Endothelial cell of umbilical vein (primary cell): ENCODE results near the gene PARP1. TPM values are rescaled to one million over a fixed set of nuclear protein-coding genes. Genes with fewer than 3 reads are reported as not detected.

Source experiments
- BruUV-seq: library from RNA; stranded (reverse); fragments of 400-500 nt; replicated peaks from 2 replicates; lab custom pipeline; 2021; lab: Mats Ljungman, UMichigan
- CTCF ChIA-PET: fragments of 300-600, 350-600 bp; sonication (Branson Sonifier 250); formaldehyde crosslinking; loops from one replicate; lab custom pipeline; 2021; ENCODE audit warnings: antibody characterized with exemption, inconsistent platforms; lab: Charles Lee
- POLR2A ChIA-PET: fragments of 300-600, 350-600 bp; sonication (Branson Sonifier 250); formaldehyde crosslinking; loops from one replicate; lab custom pipeline; 2021; ENCODE audit warnings: antibody characterized with exemption, inconsistent platforms; lab: Charles Lee
- DNase-seq: peaks from one replicate; pipeline ENCODE4 v3.0.0-alpha.2; 2011; ENCODE audit warnings: low read depth, low spot score
- FAIRE-seq: peaks from 2 replicates; lab custom pipeline; 2011; peaks lifted over from hg19 to GRCh38; lab: Jason Lieb, UNC
- H2AFZ ChIP-seq: 2 replicates; pipeline ENCODE4 v1.6.0; 2012; ENCODE audit warnings: low read depth, low read length, control low read depth, inconsistent platforms
- H3K27ac ChIP-seq: 2 replicates; pipeline ENCODE4 v1.5.1; 2011; ENCODE audit warnings: low read depth, mild to moderate bottlenecking, control low read depth, low read length, moderate library complexity; ENCODE audit not compliant: insufficient read depth
- H3K27me3 ChIP-seq, 2 experiments: 2 replicates each; pipeline versions ENCODE4 v1.6.0 to v1.6.1; 2011; ENCODE audit warnings: low read length in 2 of 2, mixed read lengths in 1 of 2; ENCODE audit not compliant: control insufficient read depth in 2 of 2, insufficient read depth in 2 of 2
- H3K36me3 ChIP-seq, 2 experiments: 2 replicates in 1 of 2; 3 replicates in 1 of 2; pipeline ENCODE4 v1.5.1; 2011; ENCODE audit warnings: low read length in 2 of 2, mild to moderate bottlenecking in 1 of 2, moderate library complexity in 1 of 2; ENCODE audit not compliant: control insufficient read depth in 2 of 2, insufficient read depth in 2 of 2; ENCODE audit errors: extremely low read depth in 1 of 2
- H3K4me1 ChIP-seq: 3 replicates; pipeline ENCODE4 v1.5.1; 2011; ENCODE audit warnings: mild to moderate bottlenecking, low read length; ENCODE audit not compliant: control insufficient read depth, insufficient read depth; ENCODE audit errors: extremely low read depth
- H3K4me2 ChIP-seq: 2 replicates; pipeline ENCODE4 v1.6.1; 2011; ENCODE audit warnings: low read length, control low read depth, mixed read lengths; ENCODE audit not compliant: insufficient read depth
- H3K4me3 ChIP-seq, 3 experiments: fragments of 200-600 bp in 1 of 3; sonication (generic), shearing (Covaris generic) in 1 of 3; replicated peaks in 1 of 3; 2 replicates each; pipeline ENCODE4 v1.5.1; 2011 to 2016; ENCODE audit warnings: control low read depth in 3 of 3, low read length in 3 of 3, mild to moderate bottlenecking in 2 of 3, inconsistent platforms in 1 of 3, low read depth in 1 of 3, moderate library complexity in 1 of 3; ENCODE audit not compliant: insufficient read depth in 1 of 3
- H3K79me2 ChIP-seq: 2 replicates; pipeline ENCODE4 v1.6.0; 2012; ENCODE audit warnings: low read length, inconsistent platforms; ENCODE audit not compliant: control insufficient read depth, insufficient read depth
- H3K9ac ChIP-seq: replicated peaks from 2 replicates; pipeline ENCODE3; 2011; ENCODE audit warnings: low read length, control low read depth; ENCODE audit not compliant: insufficient read depth; ENCODE audit errors: extremely low read depth
- H3K9me1 ChIP-seq: replicated peaks from 3 replicates; pipeline ENCODE4 v1.6.0; 2011; ENCODE audit warnings: mild to moderate bottlenecking, low read length; ENCODE audit not compliant: control insufficient read depth, insufficient read depth; ENCODE audit errors: extremely low read depth
- H3K9me3 ChIP-seq: replicated peaks from 2 replicates; pipeline ENCODE4 v1.5.1; 2012; ENCODE audit warnings: low read length, inconsistent platforms; ENCODE audit not compliant: control insufficient read depth, insufficient read depth
- H4K20me1 ChIP-seq: replicated peaks from 2 replicates; pipeline ENCODE3; 2011; ENCODE audit warnings: mild to moderate bottlenecking, low read length; ENCODE audit not compliant: control insufficient read depth, insufficient read depth; ENCODE audit errors: extremely low read depth
- EZH2 ChIP-seq: IDR thresholded peaks from 2 replicates; pipeline ENCODE4 v1.6.1; 2012; ENCODE audit warnings: borderline replicate concordance, low read depth, mild to moderate bottlenecking, moderate library complexity, low read length, inconsistent platforms; ENCODE audit not compliant: severe bottlenecking
- FOS ChIP-seq: IDR thresholded peaks from 2 replicates; pipeline ENCODE4 v1.6.1; 2011; ENCODE audit warnings: mild to moderate bottlenecking, low read length, moderate library complexity, borderline replicate concordance; ENCODE audit not compliant: insufficient read depth
- GATA2 ChIP-seq: IDR thresholded peaks from 2 replicates; pipeline ENCODE4 v1.7.0; 2011; ENCODE audit warnings: low read depth, mild to moderate bottlenecking, moderate library complexity, mixed read lengths, low read length; ENCODE audit not compliant: insufficient read length, insufficient read depth
- JUN ChIP-seq: IDR thresholded peaks from 2 replicates; pipeline ENCODE4 v1.6.1; 2011; ENCODE audit warnings: borderline replicate concordance, low read depth; ENCODE audit not compliant: insufficient read length, insufficient read depth
- MYC ChIP-seq: IDR thresholded peaks from one replicate; pipeline ENCODE4 v1.6.1; 2011; ENCODE audit warnings: mild to moderate bottlenecking, low read depth, low read length
- POLR2A ChIP-seq: IDR thresholded peaks from 2 replicates; pipeline ENCODE4 v1.6.1; 2012; ENCODE audit warnings: low read depth, mild to moderate bottlenecking, control low read depth, low read length
- POLR2AphosphoS5 ChIP-seq: IDR thresholded peaks from 2 replicates; pipeline ENCODE4 v1.6.1; 2012; ENCODE audit warnings: low read depth, mild to moderate bottlenecking, control low read depth, low read length, moderate library complexity; ENCODE audit not compliant: insufficient read depth
- dilution Hi-C: fragments of 300-500 bp; cut with MboI; formaldehyde crosslinking; loops from one replicate; pipeline ENCODE4 v1.15.0; 2019; ENCODE audit warnings: low sequenced_read_pairs; ENCODE audit not compliant: extremely low pct_ligation_motif_present
- intact Hi-C: fragments of 100-400 bp; cut with micrococcal nuclease; formaldehyde crosslinking; loops from one replicate; pipeline ENCODE4 v1.10.0; 2022
- polyA plus RNA-seq, 4 experiments: library from polyadenylated mRNA; depleted of rRNA in 3 of 4; stranded (reverse) in 3 of 4; unstranded in 1 of 4; fragments of >200 nt; gene quantifications; 2 replicates each; pipeline versions ENCODE4 v1.2.1 to v1.2.3, GENCODE V29; 2011 to 2012; ENCODE audit warnings: missing spikeins in 1 of 4
- total RNA-seq: library from RNA; stranded (reverse); gene quantifications from 2 replicates; pipeline ENCODE4 v1.2.3, GENCODE V29; 2021
- TF ChIP-seq, protein P1 (sequence below), 2 donors: IDR thresholded peaks; 1 replicate in 1 of 2; 2 replicates in 1 of 2; pipeline ENCODE4 v1.5.1; 2011; ENCODE audit warnings: low read length in 2 of 2, mild to moderate bottlenecking in 2 of 2, moderate library complexity in 2 of 2, control low read depth in 1 of 2, inconsistent platforms in 1 of 2, low read depth in 1 of 2; ENCODE audit not compliant: insufficient read depth in 1 of 2; ENCODE audit errors: extremely low read depth in 1 of 2
- TF ChIP-seq, protein P2 (sequence below): IDR thresholded peaks from 2 replicates; pipeline ENCODE4 v1.6.1; 2011; ENCODE audit not compliant: insufficient read depth, insufficient read length

The PARP1 gene
- total and polyA plus RNA-seq, 2 donors (not counting 3 experiments of a cell fraction or from before 2014, with no cell fraction given): 136 to 160 TPM

DNA sequence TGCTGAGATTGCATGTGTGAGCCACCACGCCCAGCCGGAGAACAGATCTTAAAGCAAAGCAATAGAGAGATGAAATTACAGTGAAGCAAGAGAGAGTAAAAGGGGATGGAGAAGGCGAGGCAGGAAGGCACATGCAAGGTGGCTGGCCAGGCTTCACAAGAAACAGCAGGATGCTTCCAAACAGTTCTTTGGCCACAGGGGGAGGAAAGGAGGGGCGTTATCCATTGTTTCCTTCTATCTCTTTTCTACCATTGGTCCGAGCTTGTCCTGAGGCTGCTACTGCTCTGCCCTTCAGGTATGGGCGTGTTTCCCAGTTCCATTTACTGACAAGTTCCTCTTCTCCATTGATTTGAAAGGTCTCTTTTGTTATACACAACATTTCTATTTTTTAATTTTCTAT is 33.7 kb upstream of the PARP1 start:
- no peak overlapping the region for H3K4me3 ChIP-seq
- no TSS peak for BruUV-seq
- ChIA-PET CTCF (no interaction called here), POLR2A (no interaction called here)
- no peaks in the 10 kb centered on the region for H3K9me3 ChIP-seq
- no peak overlapping the region for H3K9ac ChIP-seq
- intact Hi-C loops: no loop called here
- dilution Hi-C loops: no loop called here
- no peak overlapping the region for H3K27ac ChIP-seq
- FAIRE-seq: no peak
- no peaks in the 10 kb centered on the region for H3K4me1 ChIP-seq
- no peaks in the 10 kb centered on the region for H3K36me3 ChIP-seq
- no peaks in the 10 kb centered on the region for H3K9me1 ChIP-seq
- TF ChIP-seq EZH2 (no peak), GATA2 (no peak), FOS (no peak), POLR2AphosphoS5 (no peak), JUN (no peak), MYC (no peak), POLR2A (no peak)
- TF ChIP-seq, protein P1, sequence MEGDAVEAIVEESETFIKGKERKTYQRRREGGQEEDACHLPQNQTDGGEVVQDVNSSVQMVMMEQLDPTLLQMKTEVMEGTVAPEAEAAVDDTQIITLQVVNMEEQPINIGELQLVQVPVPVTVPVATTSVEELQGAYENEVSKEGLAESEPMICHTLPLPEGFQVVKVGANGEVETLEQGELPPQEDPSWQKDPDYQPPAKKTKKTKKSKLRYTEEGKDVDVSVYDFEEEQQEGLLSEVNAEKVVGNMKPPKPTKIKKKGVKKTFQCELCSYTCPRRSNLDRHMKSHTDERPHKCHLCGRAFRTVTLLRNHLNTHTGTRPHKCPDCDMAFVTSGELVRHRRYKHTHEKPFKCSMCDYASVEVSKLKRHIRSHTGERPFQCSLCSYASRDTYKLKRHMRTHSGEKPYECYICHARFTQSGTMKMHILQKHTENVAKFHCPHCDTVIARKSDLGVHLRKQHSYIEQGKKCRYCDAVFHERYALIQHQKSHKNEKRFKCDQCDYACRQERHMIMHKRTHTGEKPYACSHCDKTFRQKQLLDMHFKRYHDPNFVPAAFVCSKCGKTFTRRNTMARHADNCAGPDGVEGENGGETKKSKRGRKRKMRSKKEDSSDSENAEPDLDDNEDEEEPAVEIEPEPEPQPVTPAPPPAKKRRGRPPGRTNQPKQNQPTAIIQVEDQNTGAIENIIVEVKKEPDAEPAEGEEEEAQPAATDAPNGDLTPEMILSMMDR (IDR thresholded peaks at IDR 0.05; ENCODE audit: extremely low read depth in 1 of 2, insufficient read depth in 1 of 2, low read depth in 1 of 2, low read length in 2 of 2): no peak
- TF ChIP-seq, protein P2, sequence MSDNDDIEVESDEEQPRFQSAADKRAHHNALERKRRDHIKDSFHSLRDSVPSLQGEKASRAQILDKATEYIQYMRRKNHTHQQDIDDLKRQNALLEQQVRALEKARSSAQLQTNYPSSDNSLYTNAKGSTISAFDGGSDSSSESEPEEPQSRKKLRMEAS: no peak
- no peaks in the 10 kb centered on the region for H4K20me1 ChIP-seq
- no peak overlapping the region for H3K4me2 ChIP-seq
- no peak for DNase-seq
- peaks cover 3 to 5% of the 10 kb centered on the region in 2 experiments for H3K27me3 ChIP-seq
- H3K79me2 ChIP-seq: no peaks in the 10 kb centered on the region
- no peak overlapping the region for H2AFZ ChIP-seq
